HG03060 (cell line): ENCODE results near the gene EMB.
"Not testable (repeated sequence)": the region's sequence is repeated elsewhere in the genome, so short reads cannot be mapped to it uniquely, and the experiment has no call there.

ENCODE experiments used
- ATAC-seq: cut with Tn5 transposase; IDR thresholded peaks from one replicate; pipeline ENCODE4 v1.9.1; 2021; ENCODE audit warnings: low read depth, moderate number of reproducible peaks; ENCODE audit not compliant: unreplicated experiment

EMB gene

DNA sequence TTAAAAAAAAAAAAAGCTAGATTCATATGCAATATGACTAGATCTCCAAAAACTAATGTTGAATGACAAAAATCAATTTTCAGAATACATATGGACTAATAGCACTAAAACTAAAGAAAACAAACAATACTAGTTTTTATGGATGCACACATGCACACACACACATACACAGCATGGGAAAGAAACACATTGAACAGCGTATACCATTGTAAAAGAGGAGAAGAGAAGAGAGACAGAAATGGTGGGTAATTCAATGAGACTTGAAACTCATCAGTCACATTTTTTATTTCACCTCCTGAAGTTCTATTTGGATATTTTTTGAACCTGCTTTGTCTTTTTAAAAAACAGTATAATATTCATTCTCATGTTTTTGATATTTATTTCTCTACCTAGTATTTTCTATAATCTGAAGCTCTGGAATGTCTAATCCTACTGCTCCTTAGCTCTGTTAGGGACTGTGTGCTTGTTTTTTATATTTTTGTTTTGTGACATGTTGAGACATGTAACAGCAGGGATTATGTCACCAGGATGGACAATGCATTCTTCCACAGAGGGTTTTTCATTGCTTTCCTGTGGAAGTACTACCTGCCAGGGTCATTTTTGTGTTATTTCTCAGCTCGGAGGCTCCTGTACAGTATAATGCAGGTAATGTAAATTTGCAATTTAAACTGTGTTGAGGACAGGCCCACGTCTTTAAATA, 17.8 kb downstream of the EMB start:
- ATAC-seq, result not testable (repeated sequence)

DNA sequence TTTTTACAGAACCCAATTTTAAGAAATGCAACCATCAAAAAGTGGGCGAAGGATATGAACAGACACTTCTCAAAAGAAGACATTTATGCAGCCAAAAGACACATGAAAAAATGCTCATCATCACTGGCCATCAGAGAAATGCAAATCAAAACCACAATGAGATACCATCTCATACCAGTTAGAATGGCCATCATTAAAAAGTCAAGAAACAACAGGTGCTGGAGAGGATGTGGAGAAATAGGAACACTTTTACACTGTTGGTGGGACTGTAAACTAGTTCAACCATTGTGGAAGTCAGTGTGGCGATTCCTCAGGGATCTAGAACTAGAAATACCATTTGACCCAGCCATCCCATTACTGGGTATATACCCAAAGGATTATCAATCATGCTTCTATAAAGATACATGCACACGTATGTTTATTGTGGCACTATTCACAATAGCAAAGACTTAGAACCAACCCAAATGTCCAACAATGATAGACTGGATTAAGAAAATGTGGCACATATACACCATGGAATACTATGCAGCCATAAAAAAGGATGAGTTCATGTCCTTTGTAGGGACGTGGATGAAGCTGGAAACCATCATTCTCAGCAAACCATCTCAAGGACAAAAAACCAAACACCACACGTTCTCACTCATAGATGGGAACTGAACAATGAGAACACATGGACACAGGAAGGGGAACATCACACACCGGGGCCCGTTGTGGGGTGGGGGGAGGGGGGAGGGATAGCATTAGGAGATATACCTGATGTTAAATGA, 19.7 kb downstream of the EMB start:
- not testable (repeated sequence) for ATAC-seq

- no peak for ATAC-seq
These were observed 20.6 kb downstream of the EMB start for GRCh38 chr5:50420343-50420935.

DNA sequence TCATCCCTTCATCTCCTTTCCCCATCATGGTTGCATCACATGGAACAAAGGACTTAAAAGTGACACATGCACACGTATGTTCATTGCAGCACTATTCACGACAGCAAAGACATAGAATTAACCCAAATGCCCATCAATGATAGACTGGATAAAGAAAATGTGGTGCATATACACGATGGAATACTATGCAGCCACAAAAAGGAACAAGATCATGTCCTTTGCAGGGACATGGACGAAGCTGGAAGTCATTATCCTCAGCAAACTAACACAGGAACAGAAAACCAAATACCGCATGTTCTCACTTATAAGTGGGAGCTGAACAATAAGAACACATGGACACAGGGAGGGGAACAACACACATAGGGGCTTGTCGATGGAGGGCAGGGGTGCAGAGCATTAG, 21.4 kb downstream of the EMB start:
- not testable (repeated sequence) for ATAC-seq

DNA sequence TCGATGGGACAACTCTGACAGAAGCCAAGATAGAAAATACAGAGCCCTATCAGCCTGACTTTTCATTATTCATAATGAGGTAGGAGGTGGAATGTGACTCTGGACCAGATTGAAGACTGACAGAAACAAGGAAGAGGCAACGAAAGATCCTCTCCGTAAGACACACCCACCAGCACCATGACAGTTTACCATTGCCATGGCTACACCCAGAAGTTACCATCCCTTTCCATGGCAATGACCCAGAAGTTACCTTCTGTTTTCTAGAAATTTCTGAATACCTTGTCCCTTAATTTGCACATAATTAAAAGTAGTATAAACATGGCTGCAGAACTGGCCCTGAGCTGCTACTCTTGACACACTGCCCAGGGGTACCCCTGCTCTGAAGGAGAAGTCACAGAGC, 24.5 kb downstream of the EMB start:
- ATAC-seq, result not testable (repeated sequence)

DNA sequence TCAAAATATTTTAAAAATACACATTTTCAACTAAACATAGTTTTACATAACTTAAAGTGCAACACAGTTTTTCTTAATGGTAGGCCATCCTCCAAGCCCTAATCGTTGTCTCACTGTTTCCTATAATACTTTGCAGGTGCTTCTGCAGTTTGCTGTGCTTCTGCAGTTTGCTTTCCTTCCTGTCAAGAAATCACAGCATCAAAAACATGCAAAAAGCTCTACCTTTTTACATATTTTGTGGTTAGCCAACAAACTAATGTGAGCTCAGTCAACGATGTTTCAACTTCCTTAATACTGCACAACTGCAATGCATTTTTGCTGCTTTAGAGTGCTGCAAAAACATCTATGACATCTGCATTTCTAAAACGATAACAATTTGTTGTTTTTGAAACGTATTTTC, 25.2 kb downstream of the EMB start:
- peak; percentile 82 for ATAC-seq

GRCh38 chr5:50410932-50411331, 30.2 kb downstream of the EMB start:
- ATAC-seq, result not testable (repeated sequence)

- ATAC-seq, result no peak
These were observed 34.2 kb downstream of the EMB start for GRCh38 chr5:50406877-50407276.

DNA sequence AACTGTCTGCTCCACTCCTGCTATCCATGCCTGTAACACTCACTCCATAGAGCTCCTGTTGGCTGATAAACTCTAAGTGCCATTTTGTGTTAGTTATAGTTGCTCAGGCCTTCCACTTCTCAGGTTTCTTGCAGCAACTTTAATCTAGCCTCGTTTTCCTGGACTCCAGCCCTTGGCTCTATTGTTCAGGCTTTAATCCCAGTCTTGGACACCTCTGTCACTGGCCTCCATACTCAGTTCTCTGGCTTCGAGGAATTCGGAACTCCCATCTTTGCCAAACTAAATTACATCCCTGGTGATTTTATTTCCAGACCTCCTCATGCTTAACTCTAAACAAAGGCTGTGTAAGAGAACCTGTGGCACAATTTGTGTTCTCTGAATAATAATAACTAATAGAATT, 39.8 kb downstream of the EMB start:
- ATAC-seq, result no peak

GRCh38 chr5:50393925-50394609, 47.0 kb downstream of the EMB start:
- ATAC-seq, result not testable (repeated sequence)

- not testable (repeated sequence) for ATAC-seq
These were observed 48.8 kb downstream of the EMB start for GRCh38 chr5:50392289-50392688.

GRCh38 chr5:50384381-50384780, 56.7 kb downstream of the EMB start:
- ATAC-seq, result not testable (repeated sequence)

- ATAC-seq, result not testable (repeated sequence)
These were observed 64.4 kb downstream of the EMB start for GRCh38 chr5:50376696-50377095.

- ATAC-seq, result not testable (repeated sequence)
These were observed 71.6 kb downstream of the EMB start for GRCh38 chr5:50369287-50370033.

GRCh38 chr5:50365426-50366251, 75.4 kb downstream of the EMB start:
- ATAC-seq, result no peak

DNA sequence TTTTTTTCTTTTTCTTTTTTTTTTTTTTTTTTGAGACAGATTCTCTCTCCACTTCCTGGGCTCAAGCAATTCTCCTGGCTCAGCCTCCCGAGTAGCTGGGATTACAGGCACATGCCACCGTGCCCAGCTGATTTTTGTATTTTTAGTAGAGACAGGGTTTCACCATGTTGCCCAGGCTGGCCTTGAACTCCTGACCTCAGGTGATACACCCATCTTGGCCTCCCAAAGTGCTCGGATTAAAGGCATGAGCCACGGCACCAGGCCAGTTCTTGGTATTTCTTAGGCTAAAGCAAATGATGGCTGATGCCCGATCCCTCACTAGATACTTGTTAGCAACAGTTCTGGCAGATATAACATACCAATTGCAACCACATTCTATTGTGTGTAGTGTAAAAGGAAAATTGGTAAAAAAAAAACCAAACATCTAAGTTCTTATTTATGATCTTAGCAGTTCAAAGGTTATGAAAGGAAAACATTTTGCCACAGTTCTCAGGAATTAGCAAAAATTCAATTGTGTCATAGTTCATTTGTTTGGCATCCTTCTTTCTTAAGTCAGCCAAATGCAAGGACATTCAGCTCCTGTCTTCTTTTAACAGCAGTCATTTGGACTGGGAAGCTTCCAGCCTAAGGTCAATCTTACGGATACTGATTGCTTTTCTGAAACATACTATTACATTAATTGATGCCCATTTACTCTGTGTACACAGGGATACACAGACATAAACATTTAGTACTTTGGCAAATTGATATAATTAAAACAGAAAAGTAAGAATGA, 76.4 kb downstream of the EMB start:
- not testable (repeated sequence) for ATAC-seq

- ATAC-seq, result no peak
These were observed 81.9 kb downstream of the EMB start for GRCh38 chr5:50359187-50359586.

GRCh38 chr5:50352382-50352781, 88.7 kb downstream of the EMB start:
- no peak for ATAC-seq
